ENCODE measurements around the gene TMEM150B. TPM values are rescaled to one million over a fixed set of nuclear protein-coding genes. Genes with fewer than 3 reads are reported as not detected.

TMEM150B gene
- polyA plus RNA-seq, 2 of the 4 experiments (the other 2 are of a cell fraction), result 0.26 to 0.39 TPM

- TF ChIP-seq GATA3 (IDR thresholded peaks at IDR 0.05; ENCODE audit: borderline replicate concordance) (peak; percentile 3; the same call in 1 of the 2 replicates), EP300 (IDR thresholded peaks at IDR 0.05) (no peak), JUN (IDR thresholded peaks at IDR 0.05) (no peak), HES2 (IDR thresholded peaks at IDR 0.05) (no peak), MYC (IDR thresholded peaks at IDR 0.05; ENCODE audit: borderline replicate concordance, low read length) (0 out of 2 replicates have a peak, but pooled peaks have one; percentile 20), CBX8 (IDR thresholded peaks at IDR 0.05) (no peak), PBX3 (IDR thresholded peaks at IDR 0.05) (peak; percentile 98), MAZ (IDR thresholded peaks at IDR 0.05; ENCODE audit: borderline replicate concordance, low read depth, low read length) (peak; percentile 93), ZC3H11A (IDR thresholded peaks at IDR 0.05) (no peak), ZSCAN20 (CRISPR knock-in tag; IDR thresholded peaks at IDR 0.05) (no peak), MAFK (IDR thresholded peaks at IDR 0.05; ENCODE audit: partially characterized antibody) (no peak), ZNF302 (CRISPR knock-in tag; IDR thresholded peaks at IDR 0.05) (no peak), KDM5A (IDR thresholded peaks at IDR 0.05) (no peak)
Observed at GRCh38 chr19:55339105-55339888, 14.2 kb upstream of the TMEM150B start, which contains the start of gene KMT5C (continued).

- DNase-seq (ENCODE audit: low read depth in 1 of 2, low spot score in 1 of 2) (no peak), ATAC-seq (no peak), FAIRE-seq (no peak)
- Histone ChIP-seq H3K4me1 (peaks cover 10% of the 10 kb centered on the region), H3K4me2 (no peak overlapping the region), H3K4me3 (no peak overlapping the region), H3K27ac (no peak overlapping the region), H3K9me3 (no peaks in the 10 kb centered on the region)
- CTCF ChIA-PET, result interaction anchor here (0.7 to 4.9 kb wide), 5 partner anchors 11 to 73 kb away, joined by 3 to 84 read pairs (median 24); partner anchors contain the start of gene TMEM150B
- POLR2A ChIA-PET, result interaction anchor here (0.7 to 1.0 kb wide), 2 partner anchors 42 to 72 kb away, joined by 3 to 5 read pairs; no protein-coding TSS in a partner anchor
- TF ChIP-seq MYC (IDR thresholded peaks at IDR 0.05; ENCODE audit: borderline replicate concordance, low read length) (no peak), E2F6 (IDR thresholded peaks at IDR 0.05; ENCODE audit: borderline replicate concordance, low read depth) (no peak), EHMT2 (IDR thresholded peaks at IDR 0.05; ENCODE audit: low read depth) (no peak), EHF (CRISPR knock-in tag; IDR thresholded peaks at IDR 0.05) (no peak), TFCP2L1 (CRISPR knock-in tag; IDR thresholded peaks at IDR 0.05) (no peak), ZNF302 (CRISPR knock-in tag; IDR thresholded peaks at IDR 0.05) (no peak), KDM5A (IDR thresholded peaks at IDR 0.05) (no peak), HDAC2 (IDR thresholded peaks at IDR 0.05) (no peak), SMC3 (IDR thresholded peaks at IDR 0.05) (no peak), CHD4 (IDR thresholded peaks at IDR 0.05; ENCODE audit: borderline replicate concordance) (no peak), NFE2L2 (conservative IDR thresholded peaks at IDR 0.05; ENCODE audit: low read length) (no peak)
- WGBS (ENCODE audit: missing lambda C conversion rate), result 66% methylated on average over 7 of the region's 7 CpGs
Observed at GRCh38 chr19:55336101-55336500, 11.0 kb upstream of the TMEM150B start.

GRCh38 chr19:55333870-55334269 is 8.7 kb upstream of the TMEM150B start:
- Histone ChIP-seq H3K9me3 (no peaks in the 10 kb centered on the region), H3K27ac (peak overlapping the region in 1 of 2 experiments; percentile 20; a peak in 3 of 6 replicates), H3K4me3 (no peak overlapping the region), H3K4me2 (peak overlapping the region; percentile 1; the same call in 1 of the 3 replicates), H3K4me1 (peaks cover 10% of the 10 kb centered on the region)
- FAIRE-seq, result no peak
- TF ChIP-seq SREBF2 (IDR thresholded peaks at IDR 0.05), result no peak
- TF ChIP-seq FOSL2 (IDR thresholded peaks at IDR 0.05), result no peak
- peak; percentile 29; the same call in 1 of the 2 replicates for TF ChIP-seq FOSL2 (CRISPR knock-in tag; IDR thresholded peaks at IDR 0.05)
- TF ChIP-seq BHLHE40 (IDR thresholded peaks at IDR 0.05; ENCODE audit: low read depth, low read length), result no peak
- 70% methylated on average over 11 of the region's 11 CpGs for WGBS (ENCODE audit: missing lambda C conversion rate)
- ChIA-PET POLR2A (no interaction called here), CTCF (interaction anchor here (1.2 to 4.4 kb wide), 3 partner anchors 12 to 50 kb away, joined by 4 to 34 read pairs (median 5); no protein-coding TSS in a partner anchor)
- DNase-seq (ENCODE audit: low read depth in 1 of 2, low spot score in 1 of 2), result no peak
- ATAC-seq, result no peak

Data from A549 (cell line).